ENCODE results near the gene SLC25A38.

DNA sequence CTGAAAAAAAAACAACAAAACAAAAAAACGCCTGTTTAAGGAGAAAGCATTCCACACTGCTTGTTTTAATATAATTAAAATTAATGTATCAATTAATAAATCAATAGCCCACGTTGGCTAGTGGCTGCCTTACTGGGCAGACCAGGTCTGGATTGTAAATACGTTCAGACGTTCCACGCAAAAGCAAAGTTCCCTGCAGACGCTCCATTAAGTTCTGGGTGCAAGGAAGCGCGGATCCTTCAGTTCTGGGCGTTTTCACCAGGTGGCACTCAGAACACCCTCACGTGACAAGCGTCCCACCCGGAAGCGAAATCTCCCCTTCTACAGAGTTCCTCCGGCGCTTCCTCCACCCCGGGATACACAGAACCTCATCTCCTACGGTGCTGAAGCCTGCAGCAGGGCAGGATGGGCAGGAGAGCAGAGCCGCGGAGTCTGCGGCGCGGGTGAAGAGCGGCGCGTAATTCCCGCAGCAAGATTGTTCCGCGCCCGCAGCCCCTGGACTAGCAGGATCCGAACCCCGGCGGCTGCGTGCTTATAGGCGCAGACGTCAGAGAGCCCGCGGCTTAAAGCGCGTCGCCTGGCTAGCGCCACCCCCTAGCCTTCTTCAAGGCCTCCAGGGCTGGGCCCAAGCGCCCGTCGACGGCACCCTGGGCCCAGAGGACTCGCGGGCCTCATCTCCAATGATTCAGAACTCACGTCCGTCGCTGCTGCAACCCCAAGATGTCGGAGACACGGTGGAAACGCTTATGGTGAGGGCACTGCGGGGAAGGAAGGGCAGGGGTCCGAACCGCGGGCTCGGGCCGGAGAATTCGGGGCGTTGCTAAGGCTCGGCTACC is at the start of gene SLC25A38:
- TF ChIP-seq ZNF8 (CRISPR knock-in tag; IDR thresholded peaks at IDR 0.05): no peak
- TF ChIP-seq ARNTL (CRISPR knock-in tag; IDR thresholded peaks at IDR 0.05; ENCODE audit: borderline replicate concordance, low read depth): no peak
- TF ChIP-seq, protein P1, sequence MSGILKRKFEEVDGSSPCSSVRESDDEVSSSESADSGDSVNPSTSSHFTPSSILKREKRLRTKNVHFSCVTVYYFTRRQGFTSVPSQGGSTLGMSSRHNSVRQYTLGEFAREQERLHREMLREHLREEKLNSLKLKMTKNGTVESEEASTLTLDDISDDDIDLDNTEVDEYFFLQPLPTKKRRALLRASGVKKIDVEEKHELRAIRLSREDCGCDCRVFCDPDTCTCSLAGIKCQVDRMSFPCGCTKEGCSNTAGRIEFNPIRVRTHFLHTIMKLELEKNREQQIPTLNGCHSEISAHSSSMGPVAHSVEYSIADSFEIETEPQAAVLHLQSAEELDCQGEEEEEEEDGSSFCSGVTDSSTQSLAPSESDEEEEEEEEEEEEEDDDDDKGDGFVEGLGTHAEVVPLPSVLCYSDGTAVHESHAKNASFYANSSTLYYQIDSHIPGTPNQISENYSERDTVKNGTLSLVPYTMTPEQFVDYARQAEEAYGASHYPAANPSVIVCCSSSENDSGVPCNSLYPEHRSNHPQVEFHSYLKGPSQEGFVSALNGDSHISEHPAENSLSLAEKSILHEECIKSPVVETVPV (CRISPR knock-in tag; IDR thresholded peaks at IDR 0.05): no peak
- TF ChIP-seq TOX (CRISPR knock-in tag; IDR thresholded peaks at IDR 0.05; ENCODE audit: borderline replicate concordance): no peak
- no peak for TF ChIP-seq ZFP30 (CRISPR knock-in tag; IDR thresholded peaks at IDR 0.05)
- TF ChIP-seq PPARA (CRISPR knock-in tag; IDR thresholded peaks at IDR 0.05; ENCODE audit: borderline replicate concordance): no peak
- no peak for TF ChIP-seq SNAI2 (CRISPR knock-in tag; IDR thresholded peaks at IDR 0.05)
- TF ChIP-seq ZFP3 (CRISPR knock-in tag; IDR thresholded peaks at IDR 0.05): no peak; the same call in 1 of the 2 replicates
- no peak for TF ChIP-seq ZC3H10 (CRISPR knock-in tag; IDR thresholded peaks at IDR 0.05)
- TF ChIP-seq RARB (CRISPR knock-in tag; IDR thresholded peaks at IDR 0.05): no peak

Data from SK-N-SH treated with all-trans-retinoic acid at 6 μM for 48 hours (cell line).